ENCODE measurements around the gene SPNS3. TPM values are rescaled to one million over a fixed set of nuclear protein-coding genes. Genes with fewer than 3 reads are reported as not detected.

Gene SPNS3
- total and polyA plus RNA-seq, 2 of the 8 experiments (the other 6 are each of a cell fraction or from before 2014, with no cell fraction given) = not detected

- TF ChIP-seq E2F6 (IDR thresholded peaks at IDR 0.05) (no peak), TCF12 (IDR thresholded peaks at IDR 0.05; ENCODE audit: low read depth, low read length) (no peak), TBP (IDR thresholded peaks at IDR 0.05; ENCODE audit: low read depth, low read length) (no peak)
Measured at GRCh38 chr17:4444782-4445473, 11.2 kb downstream of the SPNS3 start (continued).
